ENCODE measurements around the gene KCNN4. TPM values are rescaled to one million over a fixed set of nuclear protein-coding genes. Genes with fewer than 3 reads are reported as not detected.
"Not testable (repeated sequence)": the region's sequence is repeated elsewhere in the genome, so short reads cannot be mapped to it uniquely, and the experiment has no call there.

KCNN4 gene
- total RNA-seq, 1 experiment from 2014 or later = 3.0 TPM

GRCh38 chr19:43806848-43807247, 26.1 kb upstream of the KCNN4 start:
- H3K4me3 ChIP-seq (ENCODE audit: low read depth, low read length) = no peak overlapping the region
- Mint-ChIP-seq H3K27me3 (ENCODE audit: insufficient read depth, unreplicated experiment) (peaks cover 11% of the 10 kb centered on the region), H3K36me3 (ENCODE audit: insufficient read depth, unreplicated experiment) (no peaks in the 10 kb centered on the region), H3K4me3 (ENCODE audit: unreplicated experiment) (no peak overlapping the region), H3K9me3 (ENCODE audit: unreplicated experiment) (no peaks in the 10 kb centered on the region), H3K27ac (ENCODE audit: unreplicated experiment) (no peak overlapping the region), H3K4me1 (ENCODE audit: low read depth, unreplicated experiment) (no peaks in the 10 kb centered on the region)
- H3K27me3 ChIP-seq (replicated peaks; ENCODE audit: control insufficient read depth, insufficient read depth, low read length) = no peaks in the 10 kb centered on the region; the same call in 1 of the 2 replicates
- ChIA-PET POLR2A (no interaction called here), CTCF (no interaction called here)
- no peaks in the 10 kb centered on the region for H3K9me3 ChIP-seq
- no peaks in the 10 kb centered on the region for H3K4me1 ChIP-seq
- intact Hi-C loops (cut with micrococcal nuclease; ENCODE audit: unreplicated experiment) = no loop called here
- TF ChIP-seq CTCF (IDR thresholded peaks at IDR 0.05; ENCODE audit: insufficient read depth in 1 of 2, low read depth in 1 of 2, low read length in 1 of 2, severe bottlenecking in 1 of 2, unreplicated experiment in 1 of 2) = no peak
- BruUV-seq (replicated peaks) = no TSS peak
- no peak for DNase-seq
- H3K36me3 ChIP-seq (ENCODE audit: control insufficient read depth, insufficient read depth, low read length) = no peaks in the 10 kb centered on the region

DNA sequence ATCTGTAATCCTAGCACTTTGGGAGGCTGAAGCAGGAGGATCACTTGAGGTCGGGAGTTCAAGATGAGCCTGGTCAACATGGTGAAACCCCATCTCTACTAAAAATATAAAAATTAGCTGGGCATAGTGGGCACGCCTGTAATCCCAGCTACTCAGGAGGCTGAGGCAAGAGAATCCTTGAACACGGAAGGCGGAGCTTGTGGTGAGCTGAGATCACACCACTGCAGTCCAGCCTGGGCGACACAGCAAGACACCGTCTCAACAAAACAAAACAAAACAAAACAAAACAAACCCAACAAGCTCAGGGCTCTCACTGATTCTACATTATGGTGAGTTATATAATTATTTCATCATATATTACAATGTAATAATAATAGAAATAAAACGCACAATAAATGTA, 25.6 kb upstream of the KCNN4 start:
- intact Hi-C loops (cut with micrococcal nuclease; ENCODE audit: unreplicated experiment); H3K36me3 Mint-ChIP-seq (ENCODE audit: insufficient read depth, unreplicated experiment); POLR2A ChIA-PET; CTCF ChIA-PET; H3K9me3 ChIP-seq; H3K4me1 Mint-ChIP-seq (ENCODE audit: low read depth, unreplicated experiment); H3K9me3 Mint-ChIP-seq (ENCODE audit: unreplicated experiment); H3K27me3 ChIP-seq (replicated peaks; ENCODE audit: control insufficient read depth, insufficient read depth, low read length); DNase-seq; H3K4me3 ChIP-seq (ENCODE audit: low read depth, low read length); H3K4me3 Mint-ChIP-seq (ENCODE audit: unreplicated experiment); H3K27ac Mint-ChIP-seq (ENCODE audit: unreplicated experiment); H3K36me3 ChIP-seq (ENCODE audit: control insufficient read depth, insufficient read depth, low read length); H3K4me1 ChIP-seq; BruUV-seq (replicated peaks): not testable (repeated sequence)
- peaks cover 11% of the 10 kb centered on the region for H3K27me3 Mint-ChIP-seq (ENCODE audit: insufficient read depth, unreplicated experiment)

- no peaks in the 10 kb centered on the region for H3K9me3 Mint-ChIP-seq (ENCODE audit: unreplicated experiment)
- H3K27ac Mint-ChIP-seq (ENCODE audit: unreplicated experiment) = no peak overlapping the region
- H3K27me3 ChIP-seq (replicated peaks; ENCODE audit: control insufficient read depth, insufficient read depth, low read length) = no peaks in the 10 kb centered on the region; the same call in 1 of the 2 replicates
- no peak overlapping the region for H3K4me3 Mint-ChIP-seq (ENCODE audit: unreplicated experiment)
- CTCF ChIA-PET = no interaction called here
- no peaks in the 10 kb centered on the region for H3K36me3 Mint-ChIP-seq (ENCODE audit: insufficient read depth, unreplicated experiment)
- H3K9me3 ChIP-seq = no peaks in the 10 kb centered on the region
- H3K4me1 ChIP-seq = peaks cover 7% of the 10 kb centered on the region; the same call in 1 of the 2 replicates
- POLR2A ChIA-PET = no interaction called here
- no peak for DNase-seq
- TF ChIP-seq CTCF (IDR thresholded peaks at IDR 0.05; ENCODE audit: insufficient read depth in 1 of 2, low read depth in 1 of 2, low read length in 1 of 2, severe bottlenecking in 1 of 2, unreplicated experiment in 1 of 2) = no peak
- no peaks in the 10 kb centered on the region for H3K36me3 ChIP-seq (ENCODE audit: control insufficient read depth, insufficient read depth, low read length)
- intact Hi-C loops (cut with micrococcal nuclease; ENCODE audit: unreplicated experiment) = no loop called here
- H3K4me3 ChIP-seq (ENCODE audit: low read depth, low read length) = no peak overlapping the region
- no TSS peak for BruUV-seq (replicated peaks)
- H3K27me3 Mint-ChIP-seq (ENCODE audit: insufficient read depth, unreplicated experiment) = peaks cover 11% of the 10 kb centered on the region
- H3K4me1 Mint-ChIP-seq (ENCODE audit: low read depth, unreplicated experiment) = no peaks in the 10 kb centered on the region
Observed at GRCh38 chr19:43804432-43804831, 23.7 kb upstream of the KCNN4 start.
